Activated CD4-positive, alpha-beta memory T cell treated with anti-CD3 and anti-CD28 coated beads for 36 hours (primary cell): Measurements from ENCODE around the gene AFF3. TPM values are rescaled to one million over a fixed set of nuclear protein-coding genes. Genes with fewer than 3 reads are reported as not detected.

Experiments used
- CTCF ChIA-PET: fragments of 350-600 bp; sonication (Branson Sonifier 250); formaldehyde crosslinking; loops from one replicate; lab custom pipeline; 2021; ENCODE audit warnings: antibody characterized with exemption, inconsistent platforms; lab: Charles Lee
- POLR2A ChIA-PET: fragments of 350-600 bp; sonication (Branson Sonifier 250); formaldehyde crosslinking; loops from one replicate; lab custom pipeline; 2021; ENCODE audit warnings: antibody characterized with exemption; lab: Charles Lee
- DNase-seq: peaks from one replicate; pipeline ENCODE4 v3.0.0-alpha.2; 2020
- H3K27ac Mint-ChIP-seq: one replicate; pipeline ENCODE4 v1.8.0; 2021; ENCODE audit warnings: mixed read lengths
- H3K27me3 Mint-ChIP-seq: one replicate; pipeline ENCODE4 v1.8.0; 2021; ENCODE audit warnings: mixed read lengths
- H3K36me3 Mint-ChIP-seq: one replicate; pipeline ENCODE4 v1.8.0; 2021; ENCODE audit warnings: mixed read lengths
- H3K4me1 Mint-ChIP-seq: one replicate; pipeline ENCODE4 v1.8.0; 2021; ENCODE audit warnings: low read depth, mixed read lengths
- H3K4me3 Mint-ChIP-seq: one replicate; pipeline ENCODE4 v1.8.0; 2021; ENCODE audit warnings: mild to moderate bottlenecking, mixed read lengths
- H3K9me3 Mint-ChIP-seq: one replicate; pipeline ENCODE4 v1.8.0; 2021; ENCODE audit warnings: mixed read lengths
- intact Hi-C: fragments of 100-400 bp; cut with micrococcal nuclease; formaldehyde crosslinking; loops from one replicate; pipeline ENCODE4 v1.15.1; 2023
- total RNA-seq, 2 experiments: library from RNA; stranded (reverse); gene quantifications; one replicate each; pipeline ENCODE4 v1.2.3, GENCODE V29; 2021

AFF3 gene
- total RNA-seq, 2 experiments from 2014 or later: 0.22 to 0.59 TPM

DNA sequence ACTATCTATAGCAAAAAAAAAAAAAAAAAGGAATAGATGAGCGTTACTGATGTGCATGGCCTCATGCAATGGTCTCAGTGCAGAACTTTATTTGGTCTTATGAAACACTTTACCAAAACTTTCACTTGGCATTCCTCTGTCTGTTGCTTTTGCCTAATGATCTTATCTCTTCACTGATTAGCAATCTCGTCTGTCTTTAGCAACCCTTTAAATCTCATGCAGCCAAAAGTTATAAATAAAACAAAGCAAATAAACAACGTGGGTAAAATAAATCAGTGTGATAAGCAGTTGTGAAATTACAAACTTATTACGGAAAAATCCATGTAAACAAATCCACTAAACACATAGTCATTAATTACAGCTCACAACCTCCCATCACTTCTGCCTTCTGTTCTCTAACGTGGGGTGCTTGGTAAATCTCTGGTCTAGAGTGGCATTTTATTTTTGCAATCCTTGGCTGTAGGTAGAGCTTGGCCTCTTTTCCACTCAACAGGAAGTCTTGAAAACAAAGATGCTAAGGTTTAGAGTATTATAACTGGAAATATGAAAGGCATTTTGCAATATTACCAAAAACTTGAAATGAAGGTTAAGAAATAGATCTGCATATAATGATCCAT is 288.0 kb downstream of the AFF3 start:
- Mint-ChIP-seq H3K27me3 (peaks cover 4% of the 10 kb centered on the region), H3K9me3 (no peaks in the 10 kb centered on the region), H3K27ac (no peak overlapping the region), H3K36me3 (no peaks in the 10 kb centered on the region), H3K4me1 (no peaks in the 10 kb centered on the region), H3K4me3 (no peak overlapping the region)
- ChIA-PET POLR2A (no interaction called here), CTCF (no interaction called here)
- DNase-seq: no peak
- intact Hi-C loops: no loop called here

- Mint-ChIP-seq H3K27me3 (peaks cover 4% of the 10 kb centered on the region), H3K36me3 (no peaks in the 10 kb centered on the region), H3K27ac (no peak overlapping the region), H3K4me3 (no peak overlapping the region), H3K9me3 (no peaks in the 10 kb centered on the region), H3K4me1 (no peaks in the 10 kb centered on the region)
- ChIA-PET CTCF (no interaction called here), POLR2A (no interaction called here)
- intact Hi-C loops: no loop called here
- no peak for DNase-seq
These were observed 289.4 kb downstream of the AFF3 start for GRCh38 chr2:99852956-99853355.

DNA sequence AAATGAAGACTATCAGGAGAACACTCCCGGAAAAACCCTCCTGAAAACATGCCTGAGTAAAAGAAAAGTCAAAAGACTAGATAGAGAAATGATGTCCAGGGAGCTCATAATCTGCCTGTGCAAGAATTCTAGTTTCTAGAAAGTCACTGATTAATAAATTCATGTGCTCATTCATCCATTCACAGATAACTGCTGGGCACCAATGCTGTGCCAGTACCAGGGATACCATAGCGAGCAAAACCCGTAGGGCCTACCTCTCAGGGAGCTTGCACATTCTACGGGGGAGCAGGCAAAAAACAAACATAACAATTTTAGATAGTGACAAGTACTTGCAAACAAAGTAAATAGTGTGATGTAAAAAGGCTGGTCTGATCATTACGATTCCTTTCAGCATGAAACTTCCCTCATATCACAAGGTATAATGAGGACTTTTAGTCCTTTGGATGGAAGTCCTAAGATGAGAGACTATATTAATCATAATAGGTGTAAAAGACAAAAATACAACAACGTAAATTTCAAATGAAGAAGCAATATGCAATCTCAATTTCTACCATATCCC is 289.9 kb downstream of the AFF3 start:
- Mint-ChIP-seq H3K36me3 (no peaks in the 10 kb centered on the region), H3K27me3 (peaks cover 4% of the 10 kb centered on the region), H3K4me1 (no peaks in the 10 kb centered on the region), H3K9me3 (no peaks in the 10 kb centered on the region), H3K27ac (no peak overlapping the region), H3K4me3 (no peak overlapping the region)
- CTCF ChIA-PET: no interaction called here
- DNase-seq: no peak
- POLR2A ChIA-PET: no interaction called here
- intact Hi-C loops: no loop called here

DNA sequence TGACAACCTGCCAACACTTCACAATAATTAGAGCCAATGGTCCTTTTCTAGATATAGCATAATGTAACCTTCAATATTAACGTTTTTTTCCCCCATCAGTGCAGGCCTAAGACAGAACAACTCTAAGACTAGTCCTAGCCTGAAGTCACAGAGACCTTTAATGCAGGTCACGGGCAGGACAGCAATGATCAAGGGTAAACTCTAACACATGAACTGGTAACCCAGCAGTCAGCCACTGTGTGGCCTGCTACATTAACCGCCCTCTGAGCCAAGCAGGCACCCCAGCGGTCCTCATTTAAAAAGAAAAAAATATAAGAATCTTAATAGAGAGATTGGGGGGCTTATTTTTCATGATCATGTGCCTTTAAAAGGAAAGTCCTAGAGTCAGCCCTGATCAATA is 290.6 kb downstream of the AFF3 start:
- CTCF ChIA-PET: no interaction called here
- Mint-ChIP-seq H3K36me3 (no peaks in the 10 kb centered on the region), H3K9me3 (no peaks in the 10 kb centered on the region), H3K27ac (no peak overlapping the region), H3K4me3 (no peak overlapping the region), H3K27me3 (peaks cover 4% of the 10 kb centered on the region), H3K4me1 (no peaks in the 10 kb centered on the region)
- POLR2A ChIA-PET: no interaction called here
- intact Hi-C loops: no loop called here
- DNase-seq: no peak

DNA sequence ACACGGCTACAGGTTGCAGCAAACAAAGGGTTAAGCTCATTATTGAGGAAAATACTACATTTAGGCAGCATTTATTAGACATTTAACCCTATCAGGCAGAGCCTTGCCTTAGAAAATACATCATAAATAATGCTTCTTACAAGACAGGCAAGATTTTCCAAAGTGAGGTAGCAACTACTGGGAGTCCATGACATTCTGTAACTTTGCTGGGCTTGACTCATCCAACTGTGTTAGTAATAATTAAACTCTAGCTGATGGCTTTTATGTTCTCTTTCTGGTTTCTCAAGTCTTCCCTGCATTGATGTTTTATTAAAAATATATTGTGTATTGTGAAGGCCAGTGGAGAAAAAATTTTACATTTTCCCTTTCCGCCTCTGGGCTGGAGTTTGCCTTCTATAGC is 291.3 kb downstream of the AFF3 start:
- ChIA-PET CTCF (no interaction called here), POLR2A (no interaction called here)
- DNase-seq: no peak
- Mint-ChIP-seq H3K27me3 (peaks cover 4% of the 10 kb centered on the region), H3K4me1 (no peaks in the 10 kb centered on the region), H3K4me3 (no peak overlapping the region), H3K36me3 (no peaks in the 10 kb centered on the region), H3K27ac (no peak overlapping the region), H3K9me3 (no peaks in the 10 kb centered on the region)
- intact Hi-C loops: no loop called here

- no peaks in the 10 kb centered on the region for H3K4me1 Mint-ChIP-seq
- intact Hi-C loops: no loop called here
- ChIA-PET POLR2A (no interaction called here), CTCF (no interaction called here)
- DNase-seq: no peak
- H3K4me3 Mint-ChIP-seq: no peak overlapping the region
- no peaks in the 10 kb centered on the region for H3K9me3 Mint-ChIP-seq
- H3K27me3 Mint-ChIP-seq: peaks cover 4% of the 10 kb centered on the region
- H3K27ac Mint-ChIP-seq: no peak overlapping the region
- H3K36me3 Mint-ChIP-seq: no peaks in the 10 kb centered on the region
These were observed 292.2 kb downstream of the AFF3 start for GRCh38 chr2:99850084-99850710.

DNA sequence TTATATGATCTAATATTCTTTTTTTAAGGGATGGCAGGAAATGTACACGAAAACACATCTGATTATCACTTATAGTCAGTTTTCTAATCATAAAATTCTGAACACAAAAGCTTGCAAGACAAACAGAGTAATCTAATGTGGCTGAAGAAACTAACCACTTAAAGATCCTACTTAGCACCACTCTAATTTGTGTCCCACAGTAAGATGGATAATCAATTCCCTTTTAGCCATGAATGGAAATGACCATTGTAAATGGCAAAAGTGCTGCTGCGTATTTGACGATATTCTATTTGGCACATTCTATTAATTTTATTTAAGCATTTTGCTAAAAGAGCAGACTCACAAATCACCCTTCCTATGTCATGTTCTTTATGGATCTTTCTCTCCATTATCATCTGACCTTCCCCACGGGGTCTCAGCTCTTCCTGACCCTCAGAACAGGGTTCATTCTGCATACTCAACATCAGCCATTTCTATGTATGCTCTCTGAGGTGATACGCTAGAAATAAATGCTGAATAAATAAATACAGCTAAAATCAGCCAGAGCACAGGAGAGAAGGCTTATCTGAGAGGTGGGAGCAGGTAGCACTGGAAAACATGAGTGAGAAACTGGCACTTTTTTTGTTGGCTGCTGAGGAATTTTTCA is 295.8 kb downstream of the AFF3 start:
- no peaks in the 10 kb centered on the region for H3K36me3 Mint-ChIP-seq
- CTCF ChIA-PET: interaction anchor here (0.9 kb wide), 1 partner anchor 198 kb away, joined by 3 read pairs; no protein-coding TSS in a partner anchor
- no peak overlapping the region for H3K4me3 Mint-ChIP-seq
- no peak overlapping the region for H3K27ac Mint-ChIP-seq
- no peak for DNase-seq
- H3K9me3 Mint-ChIP-seq: no peaks in the 10 kb centered on the region
- peaks cover 4% of the 10 kb centered on the region for H3K27me3 Mint-ChIP-seq
- no peaks in the 10 kb centered on the region for H3K4me1 Mint-ChIP-seq
- intact Hi-C loops: no loop called here
- POLR2A ChIA-PET: no interaction called here

GRCh38 chr2:99845296-99845695 is 297.1 kb downstream of the AFF3 start:
- ChIA-PET CTCF (interaction anchor here (0.9 kb wide), 1 partner anchor 200 kb away, joined by 3 read pairs; no protein-coding TSS in a partner anchor), POLR2A (no interaction called here)
- Mint-ChIP-seq H3K4me3 (no peak overlapping the region), H3K27ac (no peak overlapping the region), H3K9me3 (no peaks in the 10 kb centered on the region), H3K27me3 (peaks cover 4% of the 10 kb centered on the region), H3K36me3 (no peaks in the 10 kb centered on the region), H3K4me1 (no peaks in the 10 kb centered on the region)
- intact Hi-C loops: no loop called here
- no peak for DNase-seq

DNA sequence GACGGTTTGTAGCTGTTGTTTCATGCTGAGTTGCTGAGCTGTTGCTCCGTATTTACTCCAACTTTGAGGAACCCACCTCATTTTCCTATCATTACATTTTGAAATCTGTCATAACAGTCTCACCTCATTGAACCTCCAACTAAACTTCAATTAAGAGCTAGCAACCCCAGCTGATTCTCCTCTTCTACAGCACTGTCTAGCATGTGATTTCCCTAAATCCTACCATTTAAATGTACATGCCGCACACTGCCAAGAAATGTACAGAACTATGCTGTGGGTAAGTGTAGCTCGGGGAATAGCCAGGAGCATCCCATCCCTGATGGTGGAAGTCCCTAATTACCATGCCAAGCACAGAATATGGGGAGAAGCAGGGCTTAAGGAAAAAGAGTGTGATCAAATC is 299.9 kb downstream of the AFF3 start:
- CTCF ChIA-PET: interaction anchor here (0.6 kb wide), 1 partner anchor 919 kb away, joined by 4 read pairs; no protein-coding TSS in a partner anchor
- no peak overlapping the region for H3K4me3 Mint-ChIP-seq
- H3K4me1 Mint-ChIP-seq: no peaks in the 10 kb centered on the region
- H3K36me3 Mint-ChIP-seq: no peaks in the 10 kb centered on the region
- no peak for DNase-seq
- no peaks in the 10 kb centered on the region for H3K9me3 Mint-ChIP-seq
- peaks cover 2% of the 10 kb centered on the region for H3K27me3 Mint-ChIP-seq
- POLR2A ChIA-PET: no interaction called here
- intact Hi-C loops: no loop called here
- no peak overlapping the region for H3K27ac Mint-ChIP-seq

DNA sequence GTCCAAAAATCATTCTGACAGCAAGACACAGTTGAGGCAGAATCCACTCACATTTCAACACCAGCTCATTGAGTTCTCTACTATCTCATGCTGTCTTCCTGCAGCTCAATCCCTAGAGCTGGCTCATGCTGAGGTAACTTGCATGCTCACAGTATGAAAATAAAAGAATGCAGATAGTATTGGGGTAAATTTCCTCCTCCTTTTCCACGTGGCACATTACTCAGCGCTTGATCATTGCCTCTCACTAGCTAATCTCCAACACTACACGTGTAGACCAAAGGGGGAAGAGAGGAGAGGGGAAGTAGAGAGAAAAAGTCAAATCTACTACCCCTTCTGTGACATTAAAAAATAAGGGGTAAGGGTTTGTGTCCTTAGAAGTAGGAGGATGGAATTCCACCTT is 300.6 kb downstream of the AFF3 start:
- no peak overlapping the region for H3K4me3 Mint-ChIP-seq
- H3K36me3 Mint-ChIP-seq: no peaks in the 10 kb centered on the region
- ChIA-PET CTCF (interaction anchor here (0.6 to 0.7 kb wide), 2 partner anchors 69 to 920 kb away, joined by 3 to 4 read pairs; no protein-coding TSS in a partner anchor), POLR2A (no interaction called here)
- H3K9me3 Mint-ChIP-seq: no peaks in the 10 kb centered on the region
- no peak overlapping the region for H3K27ac Mint-ChIP-seq
- intact Hi-C loops: no loop called here
- peaks cover 2% of the 10 kb centered on the region for H3K27me3 Mint-ChIP-seq
- DNase-seq: no peak
- no peaks in the 10 kb centered on the region for H3K4me1 Mint-ChIP-seq

DNA sequence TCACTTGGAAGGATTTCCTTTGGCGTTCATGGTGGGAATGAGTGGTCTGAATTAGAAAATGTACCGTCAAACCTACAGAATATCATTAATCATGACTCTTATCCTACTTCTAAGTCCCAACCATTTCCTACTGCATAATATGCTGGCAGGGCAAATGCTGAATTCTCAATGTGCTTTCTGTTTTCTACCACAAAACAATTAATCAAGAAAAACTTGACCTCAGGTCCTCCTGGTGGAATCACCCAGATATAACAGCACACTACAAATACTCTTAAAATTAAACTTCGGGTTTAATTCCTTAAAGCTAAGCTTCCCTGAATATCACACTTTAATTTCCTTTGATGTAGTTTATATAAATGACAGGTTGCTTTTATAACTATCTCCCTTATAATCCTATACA is 301.6 kb downstream of the AFF3 start:
- Mint-ChIP-seq H3K4me3 (no peak overlapping the region), H3K4me1 (no peaks in the 10 kb centered on the region), H3K36me3 (no peaks in the 10 kb centered on the region), H3K27me3 (peaks cover 2% of the 10 kb centered on the region), H3K27ac (no peak overlapping the region), H3K9me3 (no peaks in the 10 kb centered on the region)
- no peak for DNase-seq
- POLR2A ChIA-PET: no interaction called here
- intact Hi-C loops: no loop called here
- CTCF ChIA-PET: no interaction called here

DNA sequence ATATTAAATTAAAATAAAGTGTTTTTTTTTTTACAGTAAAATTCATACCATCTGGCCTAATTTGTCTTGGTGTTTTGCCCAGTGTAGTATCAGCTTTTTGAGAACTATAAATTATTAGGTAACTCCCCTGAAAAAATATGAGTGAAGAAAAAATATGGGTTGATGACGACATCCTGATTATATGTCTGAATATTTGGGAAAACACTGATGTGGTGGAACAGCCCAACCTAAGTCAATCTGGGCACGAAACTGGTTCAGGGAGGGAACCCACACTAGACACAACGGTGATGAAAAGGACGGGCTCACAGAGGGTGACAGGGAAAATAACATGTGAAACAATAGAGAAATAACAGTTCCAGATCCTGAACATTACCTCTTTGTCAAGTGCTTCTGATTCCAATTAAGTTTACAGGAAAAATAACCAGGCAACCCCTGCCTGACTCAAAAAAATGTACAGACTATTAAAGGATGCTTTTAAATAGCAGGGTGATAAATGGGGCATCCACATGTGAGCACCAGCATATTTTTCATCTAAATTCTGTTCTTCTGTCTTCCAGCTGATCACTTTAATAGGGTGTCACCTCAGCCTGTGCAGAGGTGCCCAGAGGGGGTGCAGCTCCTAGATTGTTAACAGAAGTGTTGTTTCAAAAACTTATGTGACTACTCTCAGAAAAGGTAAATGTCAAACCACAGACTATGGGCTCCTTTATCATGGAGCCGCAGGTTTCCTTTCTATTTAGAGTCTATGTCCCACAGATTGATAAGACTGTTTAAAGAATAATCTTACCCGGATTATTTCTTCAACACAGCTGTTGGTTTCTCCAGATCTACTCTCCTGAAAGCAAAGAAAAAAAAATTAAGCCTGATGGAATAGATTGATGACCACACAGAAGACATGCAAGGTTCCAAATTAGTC is 305.4 kb downstream of the AFF3 start:
- ChIA-PET POLR2A (no interaction called here), CTCF (no interaction called here)
- intact Hi-C loops: no loop called here
- no peak overlapping the region for H3K27ac Mint-ChIP-seq
- H3K27me3 Mint-ChIP-seq: no peaks in the 10 kb centered on the region
- DNase-seq: no peak
- no peaks in the 10 kb centered on the region for H3K36me3 Mint-ChIP-seq
- no peaks in the 10 kb centered on the region for H3K9me3 Mint-ChIP-seq
- H3K4me1 Mint-ChIP-seq: no peaks in the 10 kb centered on the region
- no peak overlapping the region for H3K4me3 Mint-ChIP-seq
